ENCODE results near the gene NUDT16L1. TPM values are rescaled to one million over a fixed set of nuclear protein-coding genes. Genes with fewer than 3 reads are reported as not detected.

NUDT16L1 gene
- total RNA-seq, 2 donors from 2014 or later: 50.7 to 80.1 TPM

GRCh38 chr16:4660454-4661007, 32.8 kb upstream of the NUDT16L1 start:
- intact Hi-C loops (cut with DNase I): no loop called here
- Histone ChIP-seq H3K36me3 (peaks cover 12% of the 10 kb centered on the region), H3K4me3 (no peak overlapping the region), H3K27me3 (no peaks in the 10 kb centered on the region), H3K9me3 (no peaks in the 10 kb centered on the region), H3K9ac (ENCODE audit: low read depth in 2 of 2, low read length in 2 of 2) (no peak overlapping the region), H3K27ac (no peak overlapping the region), H3K4me1 (peaks cover 22% of the 10 kb centered on the region)
- DNase-seq: no peak
- TF ChIP-seq, protein P1, sequence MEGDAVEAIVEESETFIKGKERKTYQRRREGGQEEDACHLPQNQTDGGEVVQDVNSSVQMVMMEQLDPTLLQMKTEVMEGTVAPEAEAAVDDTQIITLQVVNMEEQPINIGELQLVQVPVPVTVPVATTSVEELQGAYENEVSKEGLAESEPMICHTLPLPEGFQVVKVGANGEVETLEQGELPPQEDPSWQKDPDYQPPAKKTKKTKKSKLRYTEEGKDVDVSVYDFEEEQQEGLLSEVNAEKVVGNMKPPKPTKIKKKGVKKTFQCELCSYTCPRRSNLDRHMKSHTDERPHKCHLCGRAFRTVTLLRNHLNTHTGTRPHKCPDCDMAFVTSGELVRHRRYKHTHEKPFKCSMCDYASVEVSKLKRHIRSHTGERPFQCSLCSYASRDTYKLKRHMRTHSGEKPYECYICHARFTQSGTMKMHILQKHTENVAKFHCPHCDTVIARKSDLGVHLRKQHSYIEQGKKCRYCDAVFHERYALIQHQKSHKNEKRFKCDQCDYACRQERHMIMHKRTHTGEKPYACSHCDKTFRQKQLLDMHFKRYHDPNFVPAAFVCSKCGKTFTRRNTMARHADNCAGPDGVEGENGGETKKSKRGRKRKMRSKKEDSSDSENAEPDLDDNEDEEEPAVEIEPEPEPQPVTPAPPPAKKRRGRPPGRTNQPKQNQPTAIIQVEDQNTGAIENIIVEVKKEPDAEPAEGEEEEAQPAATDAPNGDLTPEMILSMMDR (IDR thresholded peaks at IDR 0.05): no peak

GRCh38 chr16:4661661-4662060, 31.7 kb upstream of the NUDT16L1 start:
- no peak overlapping the region for H3K9ac ChIP-seq (ENCODE audit: low read depth in 2 of 2, low read length in 2 of 2)
- no peaks in the 10 kb centered on the region for H3K27me3 ChIP-seq
- TF ChIP-seq, protein P1 (IDR thresholded peaks at IDR 0.05): no peak
- peaks cover 10% of the 10 kb centered on the region for H3K36me3 ChIP-seq
- H3K27ac ChIP-seq: no peak overlapping the region
- peaks cover 23% of the 10 kb centered on the region for H3K4me1 ChIP-seq
- intact Hi-C loops (cut with DNase I): no loop called here
- no peaks in the 10 kb centered on the region for H3K9me3 ChIP-seq
- H3K4me3 ChIP-seq: no peak overlapping the region
- DNase-seq: no peak

- intact Hi-C loops (cut with DNase I): no loop called here
- Histone ChIP-seq H3K36me3 (peaks cover 12% of the 10 kb centered on the region), H3K9ac (ENCODE audit: low read depth in 2 of 2, low read length in 2 of 2) (peak overlapping the region in 1 of 2 donors; percentile 26)
Observed at GRCh38 chr16:4663465-4663776, 29.9 kb upstream of the NUDT16L1 start.

GRCh38 chr16:4663777-4664465, 29.4 kb upstream of the NUDT16L1 start:
- Histone ChIP-seq H3K4me1 (peaks cover 23% of the 10 kb centered on the region), H3K4me3 (no peak overlapping the region), H3K27ac (peak overlapping the region; percentile 62), H3K9me3 (no peaks in the 10 kb centered on the region), H3K9ac (ENCODE audit: low read depth in 2 of 2, low read length in 2 of 2) (peak overlapping the region in 1 of 2 donors; percentile 26), H3K27me3 (no peaks in the 10 kb centered on the region), H3K36me3 (peaks cover 12% of the 10 kb centered on the region)
- DNase-seq: peak; percentile 60
- TF ChIP-seq, protein P1 (IDR thresholded peaks at IDR 0.05): no peak
- intact Hi-C loops (cut with DNase I): no loop called here

More at GRCh38 chr16:4663465-4663776, 29.9 kb upstream of the NUDT16L1 start:
- Histone ChIP-seq H3K4me1 (peaks cover 23% of the 10 kb centered on the region), H3K27me3 (no peaks in the 10 kb centered on the region), H3K27ac (peak overlapping the region; percentile 62), H3K4me3 (no peak overlapping the region), H3K9me3 (no peaks in the 10 kb centered on the region)
- no peak for DNase-seq
- TF ChIP-seq, protein P1 (IDR thresholded peaks at IDR 0.05): no peak

DNA sequence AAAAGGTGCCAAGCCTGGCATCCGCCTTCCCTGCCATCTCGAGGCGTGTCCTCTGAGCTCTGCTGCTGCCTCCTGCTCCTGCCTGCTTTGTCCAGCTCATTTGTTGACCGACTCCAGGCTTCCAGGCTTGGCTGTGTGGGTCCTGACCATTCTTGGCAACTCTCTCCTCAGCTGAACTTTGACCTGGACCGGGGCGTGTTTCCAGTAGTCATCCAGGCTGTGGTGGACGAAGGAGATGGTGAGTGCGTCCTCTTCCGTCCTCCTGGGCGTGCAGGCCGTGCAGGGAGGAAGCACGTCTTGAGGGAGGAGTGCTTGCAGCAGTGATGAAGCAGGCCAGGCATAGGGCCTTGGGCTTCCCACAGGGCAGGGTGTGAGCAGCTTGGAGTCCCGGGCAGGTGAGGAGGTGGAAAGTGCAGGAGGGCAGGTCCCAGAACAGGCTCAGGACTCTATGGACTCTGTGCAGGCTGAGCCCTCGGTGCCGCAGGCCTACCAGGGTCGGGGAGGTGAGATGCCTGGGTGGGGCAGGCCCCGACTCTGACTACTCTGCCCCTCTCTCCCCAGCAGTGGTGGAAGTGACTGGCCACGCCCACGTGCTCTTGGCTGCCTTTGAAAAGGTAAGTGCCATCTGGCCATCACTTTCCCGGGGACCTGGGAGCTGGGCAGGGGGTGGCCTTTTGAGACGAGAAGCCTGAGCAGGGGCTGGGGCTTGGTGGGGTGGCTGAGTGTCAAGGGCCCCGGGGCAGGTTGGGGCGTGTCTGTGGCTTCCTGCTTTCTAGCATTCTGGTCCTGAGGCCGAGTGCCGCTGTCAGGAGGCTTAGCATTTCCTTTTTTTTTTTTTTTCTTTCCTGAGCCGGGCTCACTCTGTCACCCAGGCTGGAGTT, 28.6 kb upstream of the NUDT16L1 start:
- Histone ChIP-seq H3K27ac (peak overlapping the region; percentile 62), H3K9ac (ENCODE audit: low read depth in 2 of 2, low read length in 2 of 2) (peak overlapping the region in 1 of 2 donors; percentile 35), H3K9me3 (no peaks in the 10 kb centered on the region), H3K4me1 (peaks cover 23% of the 10 kb centered on the region), H3K27me3 (no peaks in the 10 kb centered on the region), H3K4me3 (no peak overlapping the region), H3K36me3 (peaks cover 16% of the 10 kb centered on the region)
- DNase-seq: peak; percentile 87
- TF ChIP-seq, protein P1 (IDR thresholded peaks at IDR 0.05): no peak
- intact Hi-C loops (cut with DNase I): no loop called here
